ENCODE data around the gene SYT7.

The SYT7 gene

DNA sequence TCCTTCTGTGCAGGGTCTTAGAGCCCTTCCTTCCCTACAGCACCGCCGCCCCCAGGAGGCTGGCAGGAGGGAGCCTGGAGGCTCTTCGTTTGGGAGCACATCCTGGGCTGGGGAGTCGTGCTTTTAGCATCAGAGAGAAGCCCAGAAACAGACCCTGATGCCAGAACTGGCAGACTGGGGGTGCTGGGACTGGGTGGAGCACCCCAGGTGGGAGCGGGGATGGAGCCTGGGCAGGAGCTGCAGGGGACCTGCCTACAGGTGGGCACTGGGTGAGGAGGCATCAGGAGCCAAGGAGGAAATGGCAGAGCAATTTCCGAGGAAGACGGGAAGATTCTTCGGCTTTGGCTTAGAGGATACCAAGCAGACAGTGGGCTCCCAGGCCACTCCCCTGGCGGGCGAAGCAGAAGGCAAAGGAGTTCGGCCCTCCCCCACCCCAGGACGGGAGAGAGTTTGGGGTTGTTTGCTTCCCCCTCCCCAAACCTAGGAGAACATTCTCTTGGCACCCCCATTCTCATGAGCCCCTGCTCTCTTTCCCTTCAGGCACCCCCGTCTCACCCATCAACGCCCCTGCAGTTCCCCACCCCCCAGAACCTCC, 1.1 kb downstream of the SYT7 start:
- DNase-seq: no peak

DNA sequence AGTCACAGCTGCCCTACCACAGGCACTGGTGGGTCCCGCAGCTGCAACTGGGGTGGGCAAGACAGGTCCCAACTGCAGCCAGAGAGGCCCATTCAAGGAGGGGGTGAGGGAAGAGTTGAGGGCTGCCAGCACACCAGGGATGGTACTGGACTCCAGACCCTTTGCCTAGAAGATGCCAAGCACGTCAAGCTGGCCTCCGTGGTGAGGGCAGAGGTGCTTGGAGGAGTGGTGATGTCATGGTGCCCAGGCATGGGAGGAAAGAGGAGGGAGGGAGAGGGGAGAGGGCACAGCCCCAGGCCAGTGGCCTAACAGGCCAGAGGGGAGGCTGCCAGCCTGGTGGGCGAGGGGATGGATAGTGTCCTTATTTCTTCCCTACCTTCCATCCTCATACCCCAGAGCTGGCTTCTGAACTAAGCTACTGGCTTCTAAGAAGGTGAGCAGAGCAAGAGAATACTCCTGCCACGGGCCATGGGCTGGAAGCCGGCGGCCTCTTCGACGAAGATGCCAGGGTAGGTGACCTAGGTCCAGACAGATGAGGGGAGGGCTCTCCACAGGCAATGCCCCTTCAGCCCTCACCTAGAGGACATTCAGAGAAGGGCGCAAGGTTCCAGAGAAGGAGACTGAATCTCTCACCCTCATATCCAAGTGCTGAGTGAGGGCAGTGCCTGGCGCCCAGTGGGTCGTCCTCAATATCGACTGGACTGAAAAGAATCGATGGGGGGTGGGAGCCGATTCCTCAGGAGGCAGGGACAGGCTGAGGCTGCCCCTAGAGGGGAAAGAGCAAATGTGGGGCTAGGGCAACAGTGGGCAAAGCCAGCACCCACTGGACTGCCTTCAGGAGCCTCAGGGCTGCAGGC, 1.8 kb downstream of the SYT7 start:
- DNase-seq: no peak

DNA sequence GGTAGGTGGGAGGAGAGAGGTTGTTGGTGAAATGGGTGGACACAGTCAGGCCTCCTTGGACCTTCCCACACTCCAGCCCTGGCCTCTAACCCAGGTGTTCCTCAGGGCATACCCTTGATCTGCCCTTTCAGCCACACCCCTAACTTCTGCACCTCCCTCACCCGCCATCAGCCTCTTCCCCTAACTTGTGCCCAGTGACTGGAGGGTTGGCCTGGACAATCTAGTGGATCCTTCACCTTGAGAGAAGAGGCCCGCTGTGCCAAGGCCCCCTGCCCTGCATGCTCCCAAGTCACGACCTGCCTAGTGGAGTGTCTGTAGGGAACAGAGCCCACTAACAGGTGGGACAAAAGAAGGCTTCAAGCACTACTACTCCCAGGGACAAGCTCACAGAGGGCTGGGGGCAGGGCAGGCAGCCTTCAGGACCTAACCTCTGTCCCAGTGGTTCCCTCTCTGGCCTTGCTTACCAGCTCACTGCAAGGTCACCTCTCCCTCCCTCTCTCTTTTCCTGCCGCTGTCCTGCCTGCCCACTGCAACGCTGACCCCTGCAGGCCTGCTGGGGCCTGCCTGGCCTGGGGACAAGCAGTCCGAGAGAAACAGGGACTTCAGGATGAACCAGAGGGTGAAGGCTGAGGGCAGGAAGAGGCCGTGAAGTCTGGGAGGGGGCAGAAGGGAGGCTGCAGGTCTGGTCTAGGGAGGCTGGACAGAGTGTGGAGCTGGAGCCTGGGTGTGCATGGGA, 3.3 kb downstream of the SYT7 start:
- no peak for DNase-seq

DNA sequence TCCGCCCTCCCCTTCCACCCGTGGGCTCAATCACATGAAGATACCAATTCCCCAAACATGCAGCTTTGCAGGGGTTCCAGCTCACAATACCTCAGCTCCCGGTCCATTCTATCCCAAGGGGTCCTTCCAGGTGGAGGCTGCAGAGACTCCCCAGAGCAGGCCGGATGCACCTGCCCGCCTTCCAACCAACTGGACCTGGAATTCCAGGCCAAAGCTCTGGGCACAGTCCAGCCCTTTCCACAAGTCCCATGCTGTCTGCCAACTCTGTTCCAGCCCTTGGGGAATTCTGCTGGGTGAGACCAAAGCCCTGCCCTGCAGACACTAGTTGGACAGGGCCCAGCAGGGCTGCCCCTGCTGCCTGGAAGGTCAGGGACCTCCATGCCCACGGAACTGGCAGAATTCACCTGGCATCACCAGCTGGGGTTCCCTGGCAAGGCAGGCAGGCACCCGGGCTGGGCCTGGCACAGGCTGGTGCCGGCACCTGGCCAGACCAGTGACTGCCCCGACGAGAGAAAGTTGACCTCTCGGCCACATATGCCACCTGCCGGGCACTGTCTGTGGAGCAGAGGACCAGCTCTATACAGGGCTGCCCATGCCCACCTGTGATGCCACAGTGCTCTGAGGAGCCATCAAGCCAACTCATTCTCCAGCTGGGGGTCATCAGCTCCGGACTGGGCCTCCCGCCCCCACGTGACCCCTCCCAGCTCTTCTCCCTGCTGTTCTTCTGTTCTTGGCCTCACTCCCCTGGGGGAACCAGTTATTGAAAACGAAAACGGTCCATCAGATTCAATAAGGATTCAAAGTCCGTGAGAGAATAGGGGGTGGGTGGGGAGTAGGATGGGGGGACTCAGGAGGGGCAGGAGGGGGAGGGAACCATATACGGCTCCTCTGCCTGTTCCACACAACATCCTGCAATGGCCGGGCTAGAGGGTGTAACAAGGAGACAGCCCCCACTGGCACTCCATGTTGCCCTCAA, 4.7 kb downstream of the SYT7 start:
- DNase-seq: no peak

DNA sequence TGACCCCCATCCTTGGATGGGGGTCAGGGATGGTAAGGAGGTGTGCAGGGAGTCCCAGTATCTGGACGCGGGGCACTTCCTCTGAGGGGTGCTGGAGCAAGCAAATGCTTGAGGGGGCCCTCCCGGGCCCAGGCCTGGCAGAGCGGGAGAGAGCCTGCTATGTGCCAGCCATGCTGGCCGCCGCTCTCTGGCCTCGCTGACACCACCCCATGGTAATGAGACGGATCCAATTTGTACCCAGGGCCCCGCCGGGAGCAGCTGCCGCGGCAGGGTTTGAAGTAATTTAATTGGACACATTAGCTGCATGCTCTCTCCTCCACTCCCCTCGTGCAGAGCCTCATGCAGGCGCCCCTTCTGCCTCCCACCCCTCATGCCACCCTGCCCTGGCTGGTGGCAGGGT, 6.3 kb downstream of the SYT7 start:
- no peak for DNase-seq

DNA sequence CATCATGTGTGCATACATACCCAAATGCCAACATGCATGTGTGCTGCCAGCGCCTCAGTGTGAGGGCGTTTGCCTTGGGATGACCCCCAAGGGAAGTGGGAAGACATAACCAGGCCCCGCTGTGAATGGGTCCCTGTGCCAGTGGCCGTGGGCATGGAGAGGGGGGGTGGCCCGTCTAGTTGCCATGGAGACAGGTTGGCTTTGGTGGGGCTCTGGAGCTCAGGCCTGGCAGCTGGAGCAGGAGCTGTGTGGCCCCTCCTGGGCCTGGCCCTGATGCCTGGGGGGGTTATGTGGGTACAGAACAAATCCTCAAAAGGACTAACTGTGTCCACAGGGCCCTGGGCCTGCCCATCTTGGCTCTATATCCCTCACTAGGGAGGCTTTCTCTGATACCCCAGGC, 8.0 kb downstream of the SYT7 start:
- DNase-seq: no peak

DNA sequence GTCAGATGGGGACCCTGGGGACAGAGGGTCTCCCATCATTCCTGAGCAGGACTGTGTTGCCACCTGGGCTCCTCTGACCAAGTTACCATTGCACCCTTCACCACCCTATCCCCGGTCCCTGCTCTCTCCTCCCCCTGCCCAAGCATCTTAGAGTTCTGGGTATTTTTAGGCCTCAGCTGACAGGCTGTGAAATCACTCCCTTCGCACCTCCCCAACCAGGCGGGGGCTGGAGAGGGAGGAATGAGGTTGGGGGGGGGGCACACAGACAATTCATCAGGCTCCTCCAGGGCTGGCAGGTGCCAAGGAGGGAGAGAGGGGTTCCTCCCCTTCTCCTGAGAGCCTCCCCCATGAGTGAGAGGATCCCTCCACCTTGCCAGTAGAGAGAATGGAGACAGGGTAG, 9.0 kb downstream of the SYT7 start:
- no peak for DNase-seq

DNA sequence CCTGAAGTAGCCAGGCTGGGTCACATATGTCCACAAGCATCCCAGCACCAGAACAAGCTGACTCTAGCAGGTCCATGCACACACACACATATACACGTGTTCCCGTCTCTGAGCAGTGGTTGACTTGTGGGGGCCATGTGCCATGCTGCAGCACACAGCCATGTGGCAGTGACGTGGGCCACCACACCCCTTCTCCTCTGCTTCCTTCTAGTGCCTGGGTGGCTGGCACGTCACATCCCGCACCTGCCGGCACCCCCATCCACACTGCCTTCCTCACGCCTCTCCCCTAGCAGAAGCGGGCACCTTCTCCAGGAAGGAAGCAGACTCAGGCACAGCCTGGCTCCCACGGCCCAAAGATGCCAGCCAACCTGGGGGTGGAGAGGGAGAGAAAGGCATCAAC, 9.5 kb downstream of the SYT7 start:
- DNase-seq: no peak

DNA sequence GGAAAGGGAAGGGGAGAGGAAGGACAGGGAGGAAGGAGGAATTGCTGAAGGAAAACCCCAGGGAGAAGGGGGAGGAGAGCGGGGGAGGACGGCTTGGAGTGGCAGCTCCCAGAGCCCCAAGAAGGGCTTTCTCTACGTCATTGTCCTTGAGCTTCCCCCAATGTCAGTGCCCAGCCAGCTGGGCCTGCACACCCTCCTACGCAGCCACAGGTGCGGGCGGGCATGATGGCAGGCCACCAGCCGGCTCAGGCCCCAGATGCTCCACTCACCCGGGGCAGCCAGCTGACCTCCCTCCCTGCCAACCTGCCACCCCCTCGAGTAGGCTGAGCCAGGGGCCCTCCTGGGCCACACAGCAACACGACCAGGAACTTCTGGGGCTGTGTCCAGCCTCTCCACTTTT, 11.2 kb downstream of the SYT7 start:
- DNase-seq: no peak

DNA sequence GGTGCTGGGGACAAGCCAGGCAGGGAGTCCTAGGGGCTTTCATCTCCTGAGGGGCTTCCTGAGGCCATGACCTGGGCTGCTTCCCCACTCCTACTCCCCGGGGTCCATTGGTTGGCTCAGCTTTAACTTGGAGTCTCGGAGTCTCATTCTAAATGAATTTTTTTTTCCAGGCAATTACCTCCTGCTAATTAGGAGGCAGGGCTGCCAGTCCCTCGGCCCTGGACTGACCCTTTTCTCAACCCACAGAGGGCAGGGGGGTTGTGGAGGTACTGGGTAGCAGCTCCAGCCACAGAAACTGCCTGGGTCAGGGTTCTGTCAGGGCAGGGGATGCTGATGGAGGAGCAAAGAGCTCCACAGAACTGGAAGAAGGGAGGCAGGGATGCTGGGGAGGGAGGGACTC, 11.9 kb downstream of the SYT7 start:
- no peak for DNase-seq

DNA sequence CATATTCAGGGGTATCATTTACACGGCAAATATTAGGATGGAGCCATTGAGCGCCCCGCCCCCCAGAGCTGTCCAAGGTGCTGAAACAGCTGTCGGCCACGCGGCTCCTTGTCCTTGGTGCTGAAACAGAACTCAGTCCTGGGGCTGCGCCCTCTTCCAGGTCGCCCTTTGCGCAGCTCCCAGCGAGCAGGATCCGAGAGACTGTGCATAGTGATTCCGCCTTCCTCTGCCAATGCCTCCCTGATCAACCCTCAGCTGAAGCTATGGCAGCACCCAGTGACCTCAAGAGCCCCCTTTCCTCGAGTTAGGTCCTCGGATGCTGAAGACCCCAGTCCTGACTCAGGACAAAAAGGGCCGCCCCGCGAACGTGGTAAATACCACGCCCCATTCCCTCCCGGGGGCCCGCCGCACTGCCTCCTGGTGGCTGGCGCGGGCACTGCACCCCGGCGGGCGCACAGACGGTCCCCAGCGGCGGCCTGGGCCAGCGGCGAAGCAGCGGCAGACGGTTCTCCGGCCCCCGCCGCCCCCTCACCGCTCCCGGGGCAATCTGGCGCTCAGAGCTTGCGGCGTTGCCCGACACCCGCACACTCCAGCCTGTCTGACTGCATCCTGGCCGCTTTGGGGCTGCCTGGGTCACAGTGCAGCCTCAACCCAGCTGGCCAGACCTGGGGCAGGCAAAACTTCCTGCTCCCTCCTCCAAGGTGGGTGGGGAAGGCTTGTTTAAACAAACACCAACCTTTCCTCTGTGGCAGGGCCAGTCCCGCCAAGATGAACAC, 13.4 kb downstream of the SYT7 start:
- peak; percentile 41 for DNase-seq

DNA sequence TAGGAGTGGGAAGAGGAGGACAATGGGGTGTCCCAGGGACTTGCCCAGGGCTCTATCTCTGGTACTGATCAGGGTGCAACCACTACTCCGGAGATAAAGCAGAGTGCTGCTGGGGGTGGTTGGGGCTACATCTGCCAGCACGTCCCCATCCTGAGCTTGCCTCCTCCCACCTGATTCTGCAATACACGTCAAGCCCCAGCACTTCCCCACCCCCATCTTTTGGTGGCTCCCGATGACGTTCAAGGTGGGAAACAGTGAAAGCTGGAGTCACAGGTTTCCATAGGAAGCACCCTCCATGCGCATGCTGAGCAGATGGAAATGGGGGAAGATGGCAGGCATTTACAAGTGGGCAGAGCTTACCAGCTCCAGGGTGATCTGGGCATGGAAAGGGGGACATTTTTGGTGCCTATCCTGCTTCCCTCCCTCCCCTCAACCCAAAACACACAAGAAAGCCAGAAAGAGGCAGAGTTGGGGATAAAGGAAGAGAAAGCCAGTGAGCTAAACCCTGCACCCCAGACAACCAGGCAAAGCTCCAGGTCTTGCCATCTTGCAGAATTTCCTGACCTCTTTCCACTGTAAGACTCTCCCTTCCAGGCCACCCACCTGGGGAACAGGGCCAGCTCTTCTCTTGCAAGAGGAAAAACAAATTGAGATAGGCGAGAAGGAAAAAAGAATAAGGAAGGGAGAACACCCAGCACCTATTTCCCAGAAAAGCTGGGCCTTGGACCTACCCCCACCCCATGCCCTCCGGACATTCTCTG, 15.8 kb downstream of the SYT7 start:
- no peak for DNase-seq

DNA sequence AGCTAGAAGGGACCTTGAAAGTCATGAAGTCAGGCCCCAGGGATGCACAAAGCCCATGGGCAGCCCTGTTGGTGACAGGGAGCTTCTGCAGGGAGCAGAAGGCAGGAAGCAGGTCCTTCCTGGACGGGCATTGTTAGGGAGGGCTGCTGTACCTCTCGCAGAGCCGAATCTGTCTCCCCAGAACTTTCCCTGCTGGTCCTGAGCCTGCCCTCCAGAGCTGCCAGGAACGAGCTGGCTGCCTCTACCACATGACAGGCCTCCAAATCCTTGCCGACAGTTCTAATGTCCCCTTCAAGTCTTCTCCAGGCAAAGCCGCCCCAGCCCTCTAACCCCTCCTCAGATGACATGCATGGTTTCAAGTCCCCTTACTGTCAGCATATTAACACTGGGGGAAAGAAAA, 20.1 kb downstream of the SYT7 start:
- DNase-seq: no peak

DNA sequence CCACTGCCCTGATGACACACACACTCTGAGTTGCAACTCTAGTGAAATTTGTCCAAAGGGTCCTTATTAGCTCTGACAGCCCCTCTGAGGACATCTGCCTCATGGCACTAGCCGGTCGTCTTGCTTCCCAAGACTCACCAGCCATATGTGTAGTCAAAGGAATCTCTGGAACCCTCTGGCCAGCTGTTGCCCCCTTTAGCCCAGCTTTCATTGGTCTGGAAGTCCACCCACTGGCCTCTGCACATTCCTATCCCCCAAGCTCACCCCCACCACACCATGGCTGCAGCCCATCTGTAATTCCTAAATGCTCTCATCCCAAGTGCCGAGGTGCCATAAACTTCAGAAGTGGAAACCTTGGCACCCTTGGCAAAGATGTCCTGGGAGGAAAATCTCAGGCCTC, 24.3 kb downstream of the SYT7 start:
- no peak for DNase-seq

DNA sequence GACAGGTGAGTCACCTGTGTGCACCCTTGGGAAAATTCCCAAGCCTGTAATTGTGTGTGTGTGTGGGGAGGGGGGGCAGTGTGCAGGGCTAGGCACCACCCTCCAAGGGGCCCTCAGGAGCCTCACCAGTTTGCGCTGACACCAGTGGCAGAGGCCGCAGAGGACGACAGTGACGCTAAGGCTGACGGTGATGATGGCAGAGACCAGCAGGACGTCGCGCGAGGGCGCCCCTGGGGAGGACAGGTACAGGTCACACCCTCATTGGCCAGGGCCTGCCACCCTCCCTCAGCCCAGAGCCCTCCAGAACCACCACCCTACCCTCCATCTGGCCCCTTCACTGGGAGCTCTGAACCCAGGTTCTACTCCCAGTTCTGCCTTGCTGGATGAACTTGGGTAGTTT, 24.9 kb downstream of the SYT7 start:
- no peak for DNase-seq

DNA sequence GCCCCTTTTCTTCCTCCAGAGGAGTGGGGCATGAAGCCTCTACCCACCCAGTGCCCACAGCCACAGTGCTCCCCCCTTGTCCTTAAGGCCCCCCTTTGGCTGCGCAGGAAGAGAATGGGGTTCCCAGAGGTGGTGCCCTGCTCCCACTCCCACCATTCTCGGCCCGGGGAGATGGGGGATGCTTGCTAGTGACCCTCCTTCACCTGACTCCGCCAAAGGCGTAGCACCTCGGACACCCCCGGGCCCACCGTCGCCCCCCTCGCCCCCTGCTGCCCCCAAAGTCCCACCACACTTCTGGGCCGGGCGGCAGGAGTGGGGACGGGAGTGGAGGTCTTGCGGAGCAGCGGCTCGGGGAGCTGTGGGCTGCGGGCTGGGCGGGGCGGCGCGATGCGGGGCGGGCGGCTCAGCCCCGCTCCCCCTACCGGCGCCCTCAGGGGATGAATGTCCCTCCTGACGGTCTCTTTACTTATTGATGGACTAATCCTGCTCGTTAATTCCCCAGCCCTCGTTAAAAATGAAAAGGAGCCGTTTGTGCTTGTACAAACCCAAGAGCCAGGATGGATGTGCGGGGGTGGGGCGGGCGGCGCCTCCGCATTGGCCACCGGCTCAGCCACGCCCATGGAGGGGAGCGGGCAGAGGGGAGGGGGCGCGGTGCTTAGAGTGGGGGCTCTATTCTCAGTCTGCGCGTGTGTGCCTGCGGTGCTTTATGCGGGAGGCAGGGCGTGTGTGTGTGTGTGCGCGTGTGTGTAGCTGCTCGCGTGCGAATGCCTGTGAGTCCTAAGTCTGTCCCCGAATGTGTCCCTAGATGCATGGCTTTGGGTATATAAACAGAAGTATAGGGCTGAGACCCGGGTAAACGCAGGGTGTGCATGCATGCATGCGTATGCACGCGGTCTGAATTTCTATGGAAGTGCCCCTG, 25.6 kb downstream of the SYT7 start:
- DNase-seq: no peak

DNA sequence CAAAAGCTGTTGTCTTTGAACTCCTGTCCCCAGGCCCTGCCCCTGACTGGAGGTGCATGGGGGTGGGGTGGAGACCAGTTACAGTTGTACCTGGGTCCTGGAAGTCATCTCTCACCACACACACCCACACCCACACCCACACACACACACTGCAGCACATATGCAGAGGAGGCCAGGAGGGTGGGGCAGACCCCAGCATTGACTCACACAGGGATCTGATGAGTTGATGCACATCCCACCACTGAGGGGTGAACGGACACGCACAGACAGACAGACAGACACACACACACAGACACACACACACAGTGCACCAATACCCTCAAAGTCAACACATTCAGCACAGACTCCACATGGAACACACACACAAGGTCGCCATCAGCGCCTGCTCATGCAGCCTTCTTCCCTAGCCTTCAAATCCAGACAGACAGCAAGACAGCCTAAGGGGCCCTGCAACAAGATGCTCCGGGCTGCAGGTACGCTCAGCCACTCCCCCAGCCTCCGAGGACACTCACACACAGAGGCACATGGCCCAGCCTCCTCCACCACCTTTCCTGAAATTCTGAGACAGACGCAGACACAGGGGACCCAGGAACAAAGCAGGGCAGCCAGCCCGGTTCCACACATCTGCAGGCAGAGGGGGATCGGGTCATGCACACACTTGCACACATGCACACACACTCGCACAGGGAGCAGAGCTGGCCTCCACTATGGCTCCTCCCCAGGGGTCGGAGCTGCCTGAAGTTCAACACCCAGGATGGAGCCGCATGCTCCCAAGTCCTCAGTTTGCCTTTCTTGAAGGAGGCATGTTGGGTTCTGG, 26.5 kb downstream of the SYT7 start:
- no peak for DNase-seq

DNA sequence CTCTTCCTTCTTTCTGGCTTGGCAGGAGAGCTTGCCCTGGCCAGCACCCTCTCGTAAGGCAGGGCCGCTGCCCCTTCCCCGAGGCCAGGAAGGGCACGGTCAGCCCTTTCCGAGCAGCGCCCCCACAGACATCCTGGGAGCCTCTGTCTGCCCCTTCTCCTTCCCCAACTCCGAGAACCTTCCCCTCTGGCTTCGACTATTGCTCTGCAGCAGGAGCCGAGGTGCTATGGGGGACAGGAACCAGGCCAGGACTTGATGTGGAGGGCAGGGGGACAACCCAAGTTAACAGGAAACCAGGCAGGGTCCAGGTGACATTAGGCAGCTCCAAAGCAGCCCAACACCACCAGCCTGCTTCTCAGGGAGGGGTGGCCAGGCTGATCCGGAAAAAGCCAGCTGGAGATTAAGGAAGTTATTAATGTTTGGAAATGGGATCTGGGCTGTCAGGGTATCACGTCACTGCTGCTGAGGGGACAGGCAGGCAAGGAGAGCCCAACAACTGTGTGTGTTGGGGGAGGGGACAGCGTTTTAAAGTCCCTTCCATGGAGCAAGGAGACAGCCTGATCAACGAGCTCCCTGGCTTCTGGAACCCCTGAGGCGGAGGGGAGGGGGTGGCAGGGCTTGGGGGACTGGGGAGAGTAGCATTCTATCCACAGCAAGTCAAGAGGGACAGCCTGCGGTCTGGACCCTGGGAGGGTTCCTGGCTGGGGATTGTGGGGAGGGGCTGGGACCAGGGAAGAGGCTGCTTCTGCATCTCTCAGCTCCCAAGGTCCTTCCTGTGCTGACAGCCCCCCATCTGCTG, 27.3 kb downstream of the SYT7 start:
- DNase-seq: no peak
